ENCODE results near the gene NWD2. TPM values are rescaled to one million over a fixed set of nuclear protein-coding genes. Genes with fewer than 3 reads are reported as not detected.

Gene NWD2
- total RNA-seq, 1 experiment from 2014 or later = not detected

DNA sequence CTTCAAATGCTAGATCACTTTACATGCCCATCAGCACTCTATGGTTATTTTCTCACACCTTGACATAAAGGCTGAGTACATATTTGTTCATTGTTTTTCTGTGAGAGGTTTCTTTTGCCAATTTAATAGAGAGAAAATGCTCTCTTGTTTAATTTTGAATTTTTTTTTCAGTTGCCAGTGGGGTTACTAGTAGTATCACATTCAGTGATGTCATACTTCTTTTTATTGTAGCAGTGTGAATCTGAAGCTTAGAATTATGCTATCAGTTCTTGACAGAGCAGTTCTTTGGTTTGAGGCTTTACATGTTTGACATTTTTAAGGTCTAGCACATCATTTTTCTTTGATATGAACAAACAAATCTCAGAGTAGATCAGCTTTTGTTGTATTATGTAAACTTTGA lies 185.4 kb downstream of the NWD2 start:
- no peak overlapping the region for H3K27ac ChIP-seq (ENCODE audit: insufficient read length, low read depth, low read length)
- no peaks in the 10 kb centered on the region for H4K20me1 ChIP-seq (ENCODE audit: control insufficient read depth, insufficient read depth, insufficient read length)
- DNase-seq = no peak
- H2BK20ac ChIP-seq (ENCODE audit: low read depth, low read length, poor library complexity, severe bottlenecking) = no peak overlapping the region
- H3K56ac ChIP-seq (ENCODE audit: insufficient read length, low read depth, low read length) = no peak overlapping the region
- H3K9me3 ChIP-seq (ENCODE audit: control insufficient read depth, low read depth, low read length) = no peaks in the 10 kb centered on the region
- H3K4ac ChIP-seq (ENCODE audit: low read depth, low read length) = no peak overlapping the region
- H3K9me3 Mint-ChIP-seq = no peaks in the 10 kb centered on the region
- H3K27me3 ChIP-seq (ENCODE audit: insufficient read depth, low read length) = no peaks in the 10 kb centered on the region
- TF ChIP-seq, protein P1, sequence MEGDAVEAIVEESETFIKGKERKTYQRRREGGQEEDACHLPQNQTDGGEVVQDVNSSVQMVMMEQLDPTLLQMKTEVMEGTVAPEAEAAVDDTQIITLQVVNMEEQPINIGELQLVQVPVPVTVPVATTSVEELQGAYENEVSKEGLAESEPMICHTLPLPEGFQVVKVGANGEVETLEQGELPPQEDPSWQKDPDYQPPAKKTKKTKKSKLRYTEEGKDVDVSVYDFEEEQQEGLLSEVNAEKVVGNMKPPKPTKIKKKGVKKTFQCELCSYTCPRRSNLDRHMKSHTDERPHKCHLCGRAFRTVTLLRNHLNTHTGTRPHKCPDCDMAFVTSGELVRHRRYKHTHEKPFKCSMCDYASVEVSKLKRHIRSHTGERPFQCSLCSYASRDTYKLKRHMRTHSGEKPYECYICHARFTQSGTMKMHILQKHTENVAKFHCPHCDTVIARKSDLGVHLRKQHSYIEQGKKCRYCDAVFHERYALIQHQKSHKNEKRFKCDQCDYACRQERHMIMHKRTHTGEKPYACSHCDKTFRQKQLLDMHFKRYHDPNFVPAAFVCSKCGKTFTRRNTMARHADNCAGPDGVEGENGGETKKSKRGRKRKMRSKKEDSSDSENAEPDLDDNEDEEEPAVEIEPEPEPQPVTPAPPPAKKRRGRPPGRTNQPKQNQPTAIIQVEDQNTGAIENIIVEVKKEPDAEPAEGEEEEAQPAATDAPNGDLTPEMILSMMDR (conservative IDR thresholded peaks at IDR 0.05) = no peak
- H3K14ac ChIP-seq (ENCODE audit: insufficient read depth, low read length) = no peak overlapping the region
- no peak overlapping the region for H2BK120ac ChIP-seq (ENCODE audit: low read depth, low read length, poor library complexity, severe bottlenecking)
- peaks cover 5 to 11% of the 10 kb centered on the region in 2 experiments for H3K4me1 Mint-ChIP-seq
- no peak overlapping the region for H4K5ac ChIP-seq (ENCODE audit: insufficient read length, low read depth, low read length)
- no peaks in the 10 kb centered on the region for H3K23me2 ChIP-seq (ENCODE audit: insufficient read length, low read depth, low read length, poor library complexity, severe bottlenecking)
- H3K27ac Mint-ChIP-seq = no peak overlapping the region
- H4K91ac ChIP-seq (ENCODE audit: insufficient read length, low read depth, low read length) = no peak overlapping the region
- no peak overlapping the region for H2BK15ac ChIP-seq (ENCODE audit: low read depth, low read length)
- H2AFZ ChIP-seq (ENCODE audit: low read length) = no peak overlapping the region
- no peak overlapping the region for H4K8ac ChIP-seq (replicated peaks; ENCODE audit: insufficient read length, low read depth, low read length)
- H3K79me1 ChIP-seq (ENCODE audit: insufficient read depth, low read depth, low read length, poor library complexity, severe bottlenecking) = no peaks in the 10 kb centered on the region
- H3K9ac ChIP-seq (ENCODE audit: extremely low read depth, insufficient read length, low read length) = no peak overlapping the region
- no peaks in the 10 kb centered on the region for H3K36me3 Mint-ChIP-seq (ENCODE audit: insufficient read depth in 1 of 3, low read depth in 3 of 3)
- no peaks in the 10 kb centered on the region for H3K79me2 ChIP-seq (ENCODE audit: insufficient read depth, low read length)
- no peaks in the 10 kb centered on the region for H3K4me1 ChIP-seq (ENCODE audit: insufficient read depth, low read length)
- no peak overlapping the region for H3K23ac ChIP-seq (ENCODE audit: insufficient read length, low read depth, low read length)
- H3K4me3 Mint-ChIP-seq = no peak overlapping the region
- H2BK12ac ChIP-seq (ENCODE audit: insufficient read length, low read depth, low read length) = no peak overlapping the region
- H3K27me3 Mint-ChIP-seq (ENCODE audit: low read depth) = no peaks in the 10 kb centered on the region
- no peak overlapping the region for H3K18ac ChIP-seq (ENCODE audit: insufficient read length, low read depth, low read length)
- H2BK5ac ChIP-seq (ENCODE audit: insufficient read length, low read length) = no peak overlapping the region
- H3K4me2 ChIP-seq (ENCODE audit: insufficient read depth, insufficient read length, low read length) = no peak overlapping the region
- H3T11ph ChIP-seq (ENCODE audit: low read length) = no peak overlapping the region
- no peak overlapping the region for H2AK5ac ChIP-seq (ENCODE audit: insufficient read length, low read length)

All from H9 (cell line).